ENCODE results near the gene MED12L. TPM values are rescaled to one million over a fixed set of nuclear protein-coding genes. Genes with fewer than 3 reads are reported as not detected.
A peak's percentile ranks its signal among the peaks of the same experiment; 100 is the strongest.

MED12L gene
- total and polyA plus RNA-seq, 7 donors: 0.01 to 2.6 (median 0.17) TPM

DNA sequence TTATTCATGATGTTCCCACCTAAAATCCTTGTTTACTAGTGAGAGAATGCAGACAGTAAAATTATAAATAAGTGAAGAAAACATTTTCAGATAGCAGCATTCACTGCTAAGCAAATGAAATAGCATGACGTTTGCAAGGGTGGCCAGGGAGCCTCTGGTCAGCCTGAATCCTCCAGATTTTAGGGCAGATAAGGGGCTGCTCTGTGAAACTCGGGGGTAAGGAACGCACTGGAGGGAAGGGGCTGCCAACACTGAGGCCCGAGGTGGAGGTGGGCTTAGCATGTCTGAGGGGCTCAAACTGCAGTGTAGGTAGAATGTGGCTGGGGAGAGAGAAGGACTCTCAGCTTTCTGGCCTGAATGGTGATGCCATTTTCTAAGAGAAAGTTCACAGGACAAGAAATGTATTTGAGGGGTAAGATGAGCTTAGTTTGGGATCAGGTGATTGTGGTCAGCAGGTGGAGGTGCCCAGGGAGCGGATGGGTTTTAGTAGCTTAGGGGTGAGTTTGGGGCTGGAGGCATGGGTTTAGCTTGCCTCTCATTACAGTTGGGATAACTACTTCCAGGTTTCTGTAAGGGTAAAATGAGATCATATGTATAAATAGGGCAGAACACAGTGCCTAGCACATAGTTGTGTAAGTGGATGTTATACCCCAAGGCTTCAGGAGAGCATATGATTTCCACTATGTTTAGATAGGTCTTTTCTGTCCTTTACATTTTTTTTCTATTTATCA is 97.0 kb downstream of the MED12L start:
- Histone ChIP-seq H3K27ac (no peak overlapping the region), H3K4me1 (peaks cover 15% of the 10 kb centered on the region), H3K4me3 (no peak overlapping the region), H3K36me3 (ENCODE audit: insufficient read depth in 1 of 2, low read depth in 1 of 2) (no peaks in the 10 kb centered on the region), H3K27me3 (ENCODE audit: insufficient read depth in 3 of 3, low read length in 2 of 3) (no peaks in the 10 kb centered on the region), H3K9me3 (no peaks in the 10 kb centered on the region)
- intact Hi-C loops (cut with DNase I): no loop called here
- DNase-seq (no peak), ATAC-seq (peak; percentile 71 to 96 (median 90))
- WGBS, 3 donors: 60 to 77% (median 65%) methylated on average over 5 of the region's 5 CpGs
- TF ChIP-seq, protein P1, sequence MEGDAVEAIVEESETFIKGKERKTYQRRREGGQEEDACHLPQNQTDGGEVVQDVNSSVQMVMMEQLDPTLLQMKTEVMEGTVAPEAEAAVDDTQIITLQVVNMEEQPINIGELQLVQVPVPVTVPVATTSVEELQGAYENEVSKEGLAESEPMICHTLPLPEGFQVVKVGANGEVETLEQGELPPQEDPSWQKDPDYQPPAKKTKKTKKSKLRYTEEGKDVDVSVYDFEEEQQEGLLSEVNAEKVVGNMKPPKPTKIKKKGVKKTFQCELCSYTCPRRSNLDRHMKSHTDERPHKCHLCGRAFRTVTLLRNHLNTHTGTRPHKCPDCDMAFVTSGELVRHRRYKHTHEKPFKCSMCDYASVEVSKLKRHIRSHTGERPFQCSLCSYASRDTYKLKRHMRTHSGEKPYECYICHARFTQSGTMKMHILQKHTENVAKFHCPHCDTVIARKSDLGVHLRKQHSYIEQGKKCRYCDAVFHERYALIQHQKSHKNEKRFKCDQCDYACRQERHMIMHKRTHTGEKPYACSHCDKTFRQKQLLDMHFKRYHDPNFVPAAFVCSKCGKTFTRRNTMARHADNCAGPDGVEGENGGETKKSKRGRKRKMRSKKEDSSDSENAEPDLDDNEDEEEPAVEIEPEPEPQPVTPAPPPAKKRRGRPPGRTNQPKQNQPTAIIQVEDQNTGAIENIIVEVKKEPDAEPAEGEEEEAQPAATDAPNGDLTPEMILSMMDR (IDR thresholded peaks at IDR 0.05): no peak

DNA sequence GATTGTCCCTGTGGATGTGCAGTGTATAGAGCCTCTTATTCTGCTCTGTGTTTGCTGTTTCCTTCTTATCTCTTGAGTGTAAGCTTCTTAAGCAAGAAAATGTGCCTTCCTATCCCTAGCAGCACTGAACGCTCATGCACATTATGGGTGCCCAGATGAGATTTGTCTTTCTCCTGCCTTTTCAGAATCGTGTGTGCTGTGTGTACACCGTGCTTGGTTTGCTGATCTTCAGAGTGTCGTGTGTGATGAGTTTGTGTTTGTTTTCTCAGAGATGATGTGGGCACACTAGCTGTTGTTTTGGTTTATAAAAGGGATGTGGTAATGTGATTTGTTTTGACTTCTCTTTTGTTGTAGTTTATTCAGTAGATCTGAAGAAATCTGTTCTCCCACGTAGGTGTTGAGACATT is 97.8 kb downstream of the MED12L start:
- Histone ChIP-seq H3K4me3 (no peak overlapping the region), H3K36me3 (ENCODE audit: insufficient read depth in 1 of 2, low read depth in 1 of 2) (no peaks in the 10 kb centered on the region), H3K4me1 (peaks cover 15% of the 10 kb centered on the region), H3K9me3 (no peaks in the 10 kb centered on the region), H3K27me3 (ENCODE audit: insufficient read depth in 3 of 3, low read length in 2 of 3) (no peaks in the 10 kb centered on the region), H3K27ac (no peak overlapping the region)
- 77 to 83% (median 78%) methylated on average over 5 of the region's 5 CpGs for whole genome bisulfite sequencing, 3 donors
- DNase-seq (no peak), ATAC-seq (peak in 2 of 4 donors; percentile 34 to 63)
- intact Hi-C loops (cut with DNase I): no loop called here
- TF ChIP-seq, protein P1 (IDR thresholded peaks at IDR 0.05): no peak

DNA sequence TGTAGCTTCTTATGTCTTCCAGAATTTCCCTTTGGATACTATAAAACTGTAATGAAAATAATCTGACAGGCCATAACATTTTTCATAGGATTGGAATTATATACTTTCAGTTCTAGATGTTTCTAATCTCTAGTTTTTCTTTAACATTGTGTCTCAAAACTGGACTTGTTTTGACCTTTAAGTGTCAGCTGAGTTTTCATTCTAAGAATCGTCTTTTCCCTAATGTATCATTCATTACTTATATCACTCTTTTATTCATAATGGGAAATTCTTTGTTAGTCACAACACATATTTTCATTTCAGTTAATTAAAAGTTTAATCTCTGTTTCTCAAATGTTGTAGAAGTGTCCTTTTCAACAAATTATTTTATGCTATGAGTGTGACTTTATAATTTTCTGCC is 105.6 kb downstream of the MED12L start:
- H3K4me1 ChIP-seq: no peaks in the 10 kb centered on the region
- H3K9me3 ChIP-seq: no peaks in the 10 kb centered on the region
- TF ChIP-seq, protein P1 (IDR thresholded peaks at IDR 0.05): no peak
- H3K4me3 ChIP-seq: no peak overlapping the region
- ATAC-seq (no peak), DNase-seq (no peak)
- H3K36me3 ChIP-seq (ENCODE audit: insufficient read depth in 1 of 2, low read depth in 1 of 2): no peaks in the 10 kb centered on the region
- H3K27ac ChIP-seq: no peak overlapping the region
- 90% methylated on average over 1 of the region's 1 CpG for whole genome bisulfite sequencing, 3 donors
- no peaks in the 10 kb centered on the region for H3K27me3 ChIP-seq (ENCODE audit: insufficient read depth in 3 of 3, low read length in 2 of 3)
- intact Hi-C loops (cut with DNase I): no loop called here

DNA sequence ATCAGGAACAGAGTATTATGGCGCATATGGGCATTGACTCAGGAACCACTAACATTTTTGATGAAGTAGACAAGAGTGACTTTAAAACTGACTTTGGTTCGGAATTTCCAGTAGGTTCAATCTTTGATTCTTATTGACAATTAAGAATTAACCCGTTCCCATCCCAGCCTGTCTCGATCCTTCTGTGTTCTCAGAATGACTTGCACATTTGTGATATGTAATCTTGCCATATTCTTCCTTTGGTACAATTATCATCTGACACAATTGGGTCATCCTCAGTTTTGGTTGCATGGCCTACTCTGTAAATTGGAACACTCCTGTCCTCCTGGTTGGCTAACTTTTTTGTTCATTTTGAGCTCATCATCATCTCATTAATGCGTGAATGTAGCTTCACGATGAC is 107.1 kb downstream of the MED12L start:
- DNase-seq (no peak), ATAC-seq (no peak)
- Histone ChIP-seq H3K27me3 (ENCODE audit: insufficient read depth in 3 of 3, low read length in 2 of 3) (no peaks in the 10 kb centered on the region), H3K4me1 (no peaks in the 10 kb centered on the region), H3K9me3 (no peaks in the 10 kb centered on the region), H3K36me3 (ENCODE audit: insufficient read depth in 1 of 2, low read depth in 1 of 2) (no peaks in the 10 kb centered on the region), H3K27ac (no peak overlapping the region), H3K4me3 (no peak overlapping the region)
- intact Hi-C loops (cut with DNase I): no loop called here
- WGBS, 3 donors: 97 to 98% (median 97%) methylated on average over 6 of the region's 6 CpGs
- TF ChIP-seq, protein P1 (IDR thresholded peaks at IDR 0.05): no peak

DNA sequence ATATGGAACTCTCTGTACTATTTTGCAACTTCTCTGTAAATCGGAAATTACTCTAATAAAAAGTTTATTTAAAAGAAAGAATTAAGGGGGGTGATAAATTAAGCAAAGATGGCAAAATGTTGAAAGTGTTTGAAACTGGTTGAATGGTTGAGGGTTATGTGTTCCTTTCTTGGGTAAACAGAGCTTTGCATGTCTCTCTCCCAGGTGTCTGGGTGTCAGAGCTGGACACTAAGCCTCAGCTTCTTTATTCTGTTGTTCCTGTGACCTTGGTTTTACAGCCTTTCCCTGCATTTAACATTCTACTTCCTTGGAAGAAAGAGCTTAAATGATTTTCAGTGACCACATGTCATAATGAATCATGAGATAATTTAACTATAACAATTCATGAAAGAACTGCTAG is 110.4 kb downstream of the MED12L start:
- no peaks in the 10 kb centered on the region for H3K27me3 ChIP-seq (ENCODE audit: insufficient read depth in 3 of 3, low read length in 2 of 3)
- ATAC-seq (no peak), DNase-seq (no peak)
- H3K4me3 ChIP-seq: no peak overlapping the region
- no peaks in the 10 kb centered on the region for H3K9me3 ChIP-seq
- TF ChIP-seq, protein P1 (IDR thresholded peaks at IDR 0.05): no peak
- H3K36me3 ChIP-seq (ENCODE audit: insufficient read depth in 1 of 2, low read depth in 1 of 2): no peaks in the 10 kb centered on the region
- no peaks in the 10 kb centered on the region for H3K4me1 ChIP-seq
- intact Hi-C loops (cut with DNase I): no loop called here
- no peak overlapping the region for H3K27ac ChIP-seq
- 92 to 98% (median 97%) methylated on average over 1 of the region's 1 CpG for WGBS, 3 donors
